DLD1 (cell line): ENCODE data around the gene CAMTA2.

ENCODE experiments used
- in situ Hi-C: cut with HindIII; loops from 2 replicates; pipeline ENCODE4 v1.10.0; 2017; ENCODE audit warnings: low sequenced_read_pairs

CAMTA2 gene

GRCh38 chr17:4969551-4970173, 17.8 kb downstream of the CAMTA2 start:
- in situ Hi-C loops: no loop called here

GRCh38 chr17:4969047-4969550, 18.4 kb downstream of the CAMTA2 start:
- in situ Hi-C loops: no loop called here

- in situ Hi-C loops: no loop called here
Measured at GRCh38 chr17:4968486-4969046, 18.9 kb downstream of the CAMTA2 start.

GRCh38 chr17:4967539-4968485, 19.7 kb downstream of the CAMTA2 start, which contains the start of gene SPAG7:
SPAG7 (minus strand) TSS chr17:4967817; CDS start chr17:4967804, 13 bp downstream.
- in situ Hi-C loops: no loop called here

GRCh38 chr17:4966844-4967538, 20.5 kb downstream of the CAMTA2 start:
- in situ Hi-C loops: no loop called here

GRCh38 chr17:4965311-4965986, 22.0 kb downstream of the CAMTA2 start:
- in situ Hi-C loops: no loop called here

- in situ Hi-C loops: no loop called here
Measured at GRCh38 chr17:4960279-4960922, 27.1 kb downstream of the CAMTA2 start.

- in situ Hi-C loops: no loop called here
Measured at GRCh38 chr17:4959261-4959965, 28.1 kb downstream of the CAMTA2 start.

GRCh38 chr17:4958102-4958501, 29.4 kb downstream of the CAMTA2 start:
- in situ Hi-C loops: no loop called here

GRCh38 chr17:4956493-4957061, 30.9 kb downstream of the CAMTA2 start:
- in situ Hi-C loops: no loop called here

GRCh38 chr17:4955091-4955490, 32.4 kb downstream of the CAMTA2 start:
- in situ Hi-C loops: no loop called here

GRCh38 chr17:4953451-4953961, 34.0 kb downstream of the CAMTA2 start:
- in situ Hi-C loops: no loop called here

GRCh38 chr17:4951486-4951885, 36.0 kb downstream of the CAMTA2 start:
- in situ Hi-C loops: no loop called here

GRCh38 chr17:4950746-4951204, 36.7 kb downstream of the CAMTA2 start, which contains the start of gene ENO3:
ENO3 (plus strand) TSS chr17:4951119; CDS start chr17:4951830, 711 bp downstream.
- in situ Hi-C loops: no loop called here

- in situ Hi-C loops: no loop called here
Measured at GRCh38 chr17:4950075-4950745, 37.3 kb downstream of the CAMTA2 start.

GRCh38 chr17:4949321-4950074, 38.0 kb downstream of the CAMTA2 start:
- in situ Hi-C loops: no loop called here

- in situ Hi-C loops: no loop called here
Measured at GRCh38 chr17:4948931-4949320, 38.5 kb downstream of the CAMTA2 start.
